ENCODE measurements around the gene SIRT3. TPM values are rescaled to one million over a fixed set of nuclear protein-coding genes. Genes with fewer than 3 reads are reported as not detected.
"Not testable (repeated sequence)": the region's sequence is repeated elsewhere in the genome, so short reads cannot be mapped to it uniquely, and the experiment has no call there.

The SIRT3 gene
- total RNA-seq, 1 experiment from 2014 or later, result 13.9 TPM

DNA sequence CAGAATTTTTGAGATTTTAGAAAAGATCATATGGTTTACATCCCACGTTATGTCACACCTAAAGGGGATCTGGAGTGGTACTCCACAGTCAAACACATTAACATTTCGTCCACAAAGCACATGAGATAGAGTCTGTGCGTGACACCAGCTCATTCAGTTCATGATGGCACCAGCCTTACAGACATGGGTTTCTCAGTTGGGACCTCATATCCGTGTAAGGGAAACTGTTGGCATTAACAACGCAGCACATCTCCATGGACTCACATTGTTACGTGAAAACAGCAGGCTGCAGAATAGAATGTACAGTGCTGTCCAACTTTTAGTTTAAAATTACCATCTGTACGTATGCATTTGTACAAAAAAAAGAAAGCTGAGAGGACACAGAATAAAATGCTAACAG lies 14.6 kb downstream of the SIRT3 start:
- no peaks in the 10 kb centered on the region for H3K79me2 ChIP-seq (ENCODE audit: insufficient read depth, low read length)
- H4K20me1 ChIP-seq (ENCODE audit: control insufficient read depth, insufficient read depth, insufficient read length), result no peaks in the 10 kb centered on the region
- H3K27ac ChIP-seq (ENCODE audit: insufficient read length, low read depth, low read length), result no peak overlapping the region
- H2AK5ac ChIP-seq (ENCODE audit: insufficient read length, low read length), result no peak overlapping the region
- no peak overlapping the region for H3K14ac ChIP-seq (ENCODE audit: insufficient read depth, low read length)
- H3K36me3 Mint-ChIP-seq (ENCODE audit: insufficient read depth in 1 of 3, low read depth in 3 of 3), result peaks cover 0 to 12% (median 5%) of the 10 kb centered on the region in 3 experiments; a peak in 4 of 7 replicates
- no peak overlapping the region for H2BK15ac ChIP-seq (ENCODE audit: low read depth, low read length)
- H4K5ac ChIP-seq (ENCODE audit: insufficient read length, low read depth, low read length), result no peak overlapping the region
- no peak overlapping the region for H3K9ac ChIP-seq (ENCODE audit: extremely low read depth, insufficient read length, low read length)
- H4K91ac ChIP-seq (ENCODE audit: insufficient read length, low read depth, low read length), result no peak overlapping the region
- no peaks in the 10 kb centered on the region for H3K4me1 ChIP-seq (ENCODE audit: insufficient read depth, low read length)
- H2BK20ac ChIP-seq (ENCODE audit: low read depth, low read length, poor library complexity, severe bottlenecking), result no peak overlapping the region
- H2BK12ac ChIP-seq (ENCODE audit: insufficient read length, low read depth, low read length), result no peak overlapping the region
- no peaks in the 10 kb centered on the region for H3K27me3 ChIP-seq (ENCODE audit: insufficient read depth, low read length)
- no peaks in the 10 kb centered on the region for H3K4me1 Mint-ChIP-seq
- no peak overlapping the region for H2BK120ac ChIP-seq (ENCODE audit: low read depth, low read length, poor library complexity, severe bottlenecking)
- H3K4ac ChIP-seq (ENCODE audit: low read depth, low read length), result no peak overlapping the region
- TF ChIP-seq, protein P1, sequence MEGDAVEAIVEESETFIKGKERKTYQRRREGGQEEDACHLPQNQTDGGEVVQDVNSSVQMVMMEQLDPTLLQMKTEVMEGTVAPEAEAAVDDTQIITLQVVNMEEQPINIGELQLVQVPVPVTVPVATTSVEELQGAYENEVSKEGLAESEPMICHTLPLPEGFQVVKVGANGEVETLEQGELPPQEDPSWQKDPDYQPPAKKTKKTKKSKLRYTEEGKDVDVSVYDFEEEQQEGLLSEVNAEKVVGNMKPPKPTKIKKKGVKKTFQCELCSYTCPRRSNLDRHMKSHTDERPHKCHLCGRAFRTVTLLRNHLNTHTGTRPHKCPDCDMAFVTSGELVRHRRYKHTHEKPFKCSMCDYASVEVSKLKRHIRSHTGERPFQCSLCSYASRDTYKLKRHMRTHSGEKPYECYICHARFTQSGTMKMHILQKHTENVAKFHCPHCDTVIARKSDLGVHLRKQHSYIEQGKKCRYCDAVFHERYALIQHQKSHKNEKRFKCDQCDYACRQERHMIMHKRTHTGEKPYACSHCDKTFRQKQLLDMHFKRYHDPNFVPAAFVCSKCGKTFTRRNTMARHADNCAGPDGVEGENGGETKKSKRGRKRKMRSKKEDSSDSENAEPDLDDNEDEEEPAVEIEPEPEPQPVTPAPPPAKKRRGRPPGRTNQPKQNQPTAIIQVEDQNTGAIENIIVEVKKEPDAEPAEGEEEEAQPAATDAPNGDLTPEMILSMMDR (conservative IDR thresholded peaks at IDR 0.05), result no peak
- peaks cover 1% of the 10 kb centered on the region; the same call in 1 of the 2 replicates for H3K27me3 Mint-ChIP-seq (ENCODE audit: low read depth)
- H3K9me3 ChIP-seq (ENCODE audit: control insufficient read depth, low read depth, low read length), result no peaks in the 10 kb centered on the region
- no peak overlapping the region for H3K4me3 Mint-ChIP-seq
- H3K4me2 ChIP-seq (ENCODE audit: insufficient read depth, insufficient read length, low read length), result no peak overlapping the region
- no peak for DNase-seq
- no peak overlapping the region for H4K8ac ChIP-seq (replicated peaks; ENCODE audit: insufficient read length, low read depth, low read length)
- no peak overlapping the region for H2AFZ ChIP-seq (ENCODE audit: low read length)
- no peaks in the 10 kb centered on the region for H3K23me2 ChIP-seq (ENCODE audit: insufficient read length, low read depth, low read length, poor library complexity, severe bottlenecking)
- H3K27ac Mint-ChIP-seq, result no peak overlapping the region
- no peak overlapping the region for H3T11ph ChIP-seq (ENCODE audit: low read length)
- H3K18ac ChIP-seq (ENCODE audit: insufficient read length, low read depth, low read length), result no peak overlapping the region
- no peak overlapping the region for H2BK5ac ChIP-seq (ENCODE audit: insufficient read length, low read length)
- no peaks in the 10 kb centered on the region for H3K79me1 ChIP-seq (ENCODE audit: insufficient read depth, low read depth, low read length, poor library complexity, severe bottlenecking)
- WGBS (ENCODE audit: extremely low coverage, insufficient read length, low lambda C conversion rate), result no CpG with 5 or more reads among the region's 7 CpGs
- no peak overlapping the region for H3K56ac ChIP-seq (ENCODE audit: insufficient read length, low read depth, low read length)
- no peaks in the 10 kb centered on the region for H3K9me3 Mint-ChIP-seq
- no peak overlapping the region for H3K23ac ChIP-seq (ENCODE audit: insufficient read length, low read depth, low read length)

DNA sequence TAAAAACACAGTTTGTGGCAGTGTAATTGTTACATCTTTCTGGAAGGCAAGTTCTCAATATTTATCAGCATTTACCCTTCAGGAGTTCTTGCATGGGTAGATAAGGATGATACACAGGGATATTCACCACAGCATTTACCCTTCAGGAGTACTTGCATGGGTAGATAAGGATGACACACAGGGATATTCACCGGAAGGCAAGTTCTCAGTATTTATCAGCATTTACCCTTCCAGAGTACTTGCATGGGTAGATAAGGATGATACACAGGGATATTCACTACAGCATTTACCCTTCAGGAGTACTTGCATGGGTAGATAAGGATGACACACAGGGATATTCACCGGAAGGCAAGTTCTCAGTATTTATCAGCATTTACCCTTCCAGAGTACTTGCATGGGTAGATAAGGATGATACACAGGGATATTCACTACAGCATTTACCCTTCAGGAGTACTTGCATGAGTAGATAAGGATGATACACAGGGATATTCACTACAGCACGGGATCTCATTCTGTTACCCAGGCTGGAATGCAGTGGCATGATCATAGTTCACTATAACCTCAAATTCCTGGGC lies 15.4 kb downstream of the SIRT3 start:
- H3K23ac ChIP-seq (ENCODE audit: insufficient read length, low read depth, low read length); H3K27me3 Mint-ChIP-seq (ENCODE audit: low read depth); H4K91ac ChIP-seq (ENCODE audit: insufficient read length, low read depth, low read length): not testable (repeated sequence)

More for the DNA sequence above, 15.4 kb downstream of the SIRT3 start:
- H3K79me1 ChIP-seq (ENCODE audit: insufficient read depth, low read depth, low read length, poor library complexity, severe bottlenecking); DNase-seq; H4K8ac ChIP-seq (replicated peaks; ENCODE audit: insufficient read length, low read depth, low read length); H3K79me2 ChIP-seq (ENCODE audit: insufficient read depth, low read length); H3K14ac ChIP-seq (ENCODE audit: insufficient read depth, low read length); H3K27ac Mint-ChIP-seq; H4K5ac ChIP-seq (ENCODE audit: insufficient read length, low read depth, low read length); H2BK20ac ChIP-seq (ENCODE audit: low read depth, low read length, poor library complexity, severe bottlenecking); H3T11ph ChIP-seq (ENCODE audit: low read length); H3K4ac ChIP-seq (ENCODE audit: low read depth, low read length); H3K4me1 Mint-ChIP-seq; H2AFZ ChIP-seq (ENCODE audit: low read length); H3K9me3 Mint-ChIP-seq; H4K20me1 ChIP-seq (ENCODE audit: control insufficient read depth, insufficient read depth, insufficient read length); H3K56ac ChIP-seq (ENCODE audit: insufficient read length, low read depth, low read length); H3K23me2 ChIP-seq (ENCODE audit: insufficient read length, low read depth, low read length, poor library complexity, severe bottlenecking); H3K4me3 Mint-ChIP-seq; H2BK15ac ChIP-seq (ENCODE audit: low read depth, low read length); H3K4me1 ChIP-seq (ENCODE audit: insufficient read depth, low read length); H3K27ac ChIP-seq (ENCODE audit: insufficient read length, low read depth, low read length); H3K4me2 ChIP-seq (ENCODE audit: insufficient read depth, insufficient read length, low read length); H3K27me3 ChIP-seq (ENCODE audit: insufficient read depth, low read length); H3K18ac ChIP-seq (ENCODE audit: insufficient read length, low read depth, low read length); H2BK120ac ChIP-seq (ENCODE audit: low read depth, low read length, poor library complexity, severe bottlenecking); H2AK5ac ChIP-seq (ENCODE audit: insufficient read length, low read length); H2BK5ac ChIP-seq (ENCODE audit: insufficient read length, low read length); H3K9ac ChIP-seq (ENCODE audit: extremely low read depth, insufficient read length, low read length); H3K9me3 ChIP-seq (ENCODE audit: control insufficient read depth, low read depth, low read length); H2BK12ac ChIP-seq (ENCODE audit: insufficient read length, low read depth, low read length): not testable (repeated sequence)
- no CpG with 5 or more reads among the region's 3 CpGs for WGBS (ENCODE audit: extremely low coverage, insufficient read length, low lambda C conversion rate)
- peaks cover 0 to 17% (median 10%) of the 10 kb centered on the region in 3 experiments; a peak in 4 of 7 replicates for H3K36me3 Mint-ChIP-seq (ENCODE audit: insufficient read depth in 1 of 3, low read depth in 3 of 3)

Data from H9 (cell line).